Stimulated activated CD4-positive, alpha-beta T cell treated with anti-CD3 and anti-CD28 coated beads, TNF-alpha, amount 100 ng/mL, for 48 hours (primary cell): ENCODE results near the gene XXYLT1.
"Not testable (repeated sequence)": the region's sequence is repeated elsewhere in the genome, so short reads cannot be mapped to it uniquely, and the experiment has no call there.

Source experiments
- DNase-seq, 3 donors: peaks; one replicate each; pipeline ENCODE4 v3.0.0-alpha.2; 2020; ENCODE audit warnings: low read depth in 3 of 3

Gene XXYLT1

DNA sequence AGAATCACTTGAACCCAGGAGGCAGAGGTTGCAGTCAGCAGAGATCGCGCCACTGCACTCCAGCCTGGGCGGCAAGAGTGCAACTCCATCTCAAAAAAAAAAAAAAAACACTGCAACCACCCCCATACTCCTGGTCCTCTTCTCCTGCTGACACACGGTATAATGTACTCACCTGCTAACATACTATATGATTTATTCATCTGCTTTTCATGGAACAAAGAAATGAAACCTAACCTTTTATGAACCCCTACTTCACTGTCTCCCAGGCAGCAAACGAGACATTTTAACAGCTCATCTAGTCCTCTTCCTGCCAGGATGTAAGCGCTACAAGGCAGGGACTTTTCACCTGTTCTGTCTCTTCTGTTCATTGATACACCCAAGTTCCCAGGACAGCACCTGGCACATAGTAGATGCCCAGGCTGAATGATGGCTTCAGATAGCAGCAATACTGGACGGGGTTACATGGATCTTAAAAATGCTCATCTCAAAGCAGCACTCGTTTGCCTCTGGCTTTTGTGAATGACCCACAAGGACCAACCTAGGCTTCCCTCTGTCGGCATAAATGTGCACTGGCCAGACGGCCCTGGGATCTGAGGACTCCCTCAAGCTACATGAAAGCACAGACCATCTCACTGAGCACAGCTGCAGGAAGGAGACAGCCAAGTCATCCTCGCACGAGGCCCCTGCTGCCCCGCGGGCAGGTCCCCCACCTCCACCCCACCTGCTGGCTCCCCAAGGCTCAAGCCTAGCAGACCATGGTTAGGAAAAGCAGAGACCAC, 20.3 kb downstream of the XXYLT1 start:
- DNase-seq: no peak

DNA sequence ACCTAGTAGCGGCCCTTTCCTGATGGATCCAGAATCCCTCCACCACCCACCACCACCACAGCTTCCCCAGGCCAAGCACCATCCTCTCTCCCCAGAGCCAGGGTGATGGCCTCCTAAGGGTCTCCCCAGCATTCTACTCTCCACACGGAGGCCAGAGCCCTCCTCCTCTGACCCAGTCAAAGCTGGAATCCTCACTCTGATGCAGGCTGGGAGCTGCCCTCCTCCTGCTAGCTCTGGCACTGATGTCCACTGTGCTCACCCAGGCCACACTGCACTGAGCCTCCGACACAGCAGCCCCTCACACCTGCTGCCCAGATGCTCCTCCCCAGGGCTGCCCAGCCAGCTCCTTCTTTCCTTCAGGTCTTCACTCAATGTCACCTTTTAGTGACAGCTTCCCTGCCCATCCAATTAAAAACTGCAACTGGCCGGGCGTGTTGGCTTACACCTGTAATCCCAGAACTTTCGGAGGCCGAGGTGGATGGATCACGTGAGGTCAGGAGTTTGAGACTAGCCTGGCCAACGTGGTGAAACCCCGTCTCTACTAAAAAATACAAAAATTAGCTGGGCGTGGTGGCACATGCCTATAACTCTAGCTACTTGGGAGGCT, 21.0 kb downstream of the XXYLT1 start:
- no peak for DNase-seq

DNA sequence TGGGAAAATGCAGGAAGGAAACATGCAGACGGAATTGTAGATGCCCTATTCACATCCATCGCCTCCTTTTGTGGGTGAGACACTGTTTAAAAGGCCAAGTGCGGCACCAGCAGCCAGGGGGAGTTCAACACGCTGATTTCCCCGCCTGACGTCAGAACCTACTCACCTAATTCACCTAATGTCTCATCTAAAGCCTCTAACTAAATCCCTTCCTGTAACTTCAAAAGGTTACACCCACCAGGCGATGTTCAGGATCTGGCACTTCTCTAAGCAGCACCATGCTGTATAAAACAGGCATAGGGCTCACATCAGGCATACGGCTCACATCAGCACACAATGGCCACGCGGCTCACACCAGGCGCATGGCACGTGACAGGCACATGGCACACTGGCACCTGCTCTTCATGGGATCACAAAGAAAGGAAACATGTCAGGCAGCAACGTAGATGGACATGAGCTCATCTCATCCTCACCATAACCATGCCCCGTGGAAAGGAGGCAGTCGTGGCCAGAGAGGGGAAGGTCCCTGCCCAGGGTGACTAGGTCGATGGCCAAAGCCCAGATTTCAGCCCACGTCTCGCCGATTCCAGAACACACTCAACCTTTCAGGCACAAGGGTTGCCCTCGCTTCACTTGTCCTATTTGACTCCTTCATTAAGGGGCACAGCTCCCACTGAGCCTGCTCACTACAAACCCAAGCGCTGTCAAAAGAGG, 21.7 kb downstream of the XXYLT1 start:
- no peak for DNase-seq

DNA sequence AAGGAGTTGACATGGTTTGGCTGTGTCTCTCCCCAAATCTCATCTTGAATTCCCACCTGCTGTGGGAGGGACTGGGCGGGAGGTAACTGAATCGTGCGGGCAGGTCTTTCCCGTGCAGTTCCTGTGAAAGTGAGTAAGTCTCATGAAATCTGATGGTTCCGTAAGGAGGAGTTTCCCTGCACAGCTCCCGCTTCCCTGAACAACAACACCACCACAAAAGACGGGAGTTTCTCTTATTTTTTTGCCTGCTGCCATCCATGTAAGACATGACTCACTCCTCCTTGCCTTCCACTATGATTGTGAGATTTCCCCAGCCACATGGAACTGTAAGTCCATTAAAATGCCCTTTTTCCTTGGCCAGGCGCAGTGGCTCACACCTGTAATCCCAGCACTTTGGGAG, 22.7 kb downstream of the XXYLT1 start:
- no peak for DNase-seq

DNA sequence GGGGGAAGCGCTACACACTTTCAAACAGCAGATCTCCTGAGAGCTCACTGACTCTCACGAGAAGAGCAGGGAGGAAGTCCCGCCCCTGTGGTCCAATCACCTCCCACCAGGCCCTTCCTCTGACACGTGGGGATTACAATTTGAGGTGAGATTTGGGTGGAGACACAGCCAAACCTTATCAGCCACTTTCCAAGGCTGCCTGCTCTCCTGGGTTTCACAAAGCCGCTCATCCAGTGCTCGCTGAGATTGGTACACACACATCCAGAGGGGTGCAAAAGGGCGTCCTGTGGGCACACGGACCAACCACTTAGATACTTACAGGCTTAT, 23.1 kb downstream of the XXYLT1 start:
- DNase-seq: no peak

DNA sequence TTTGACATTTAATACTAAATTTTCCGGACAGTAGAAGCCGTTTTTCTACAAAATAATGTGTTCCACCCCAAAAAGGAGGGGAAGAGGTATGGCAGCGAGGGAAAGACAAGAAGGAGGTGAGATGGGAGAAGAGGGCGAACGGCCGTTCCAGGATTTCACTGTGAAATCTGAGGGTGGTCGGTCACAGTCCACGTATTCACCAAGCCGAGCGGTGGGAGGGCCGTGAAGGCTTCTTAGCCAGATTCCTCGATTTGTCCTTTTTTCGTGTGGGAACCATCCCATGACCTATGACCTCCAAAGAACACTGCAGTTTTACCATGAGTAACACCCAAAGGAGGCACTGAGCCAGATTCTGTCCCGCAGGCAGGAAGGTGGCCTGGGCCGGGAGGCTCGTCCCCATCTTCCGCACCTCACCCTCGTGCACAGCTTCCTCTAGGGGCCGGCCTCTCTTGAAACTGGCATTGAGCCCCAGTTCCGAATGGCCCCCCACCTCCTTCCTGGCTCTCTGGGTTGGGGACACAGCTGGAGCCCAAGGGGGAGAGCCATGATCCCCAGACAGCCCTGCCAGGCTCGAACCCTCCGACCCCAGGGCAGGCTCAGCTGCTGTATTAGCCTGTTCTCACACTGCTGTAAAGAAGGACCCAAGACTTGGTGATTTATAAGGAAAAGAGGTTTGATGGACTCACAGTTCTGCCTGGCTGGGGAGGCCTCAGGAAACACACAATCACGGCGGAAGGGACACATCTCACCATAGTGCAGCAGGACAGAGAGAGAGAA, 23.7 kb downstream of the XXYLT1 start:
- no peak for DNase-seq

DNA sequence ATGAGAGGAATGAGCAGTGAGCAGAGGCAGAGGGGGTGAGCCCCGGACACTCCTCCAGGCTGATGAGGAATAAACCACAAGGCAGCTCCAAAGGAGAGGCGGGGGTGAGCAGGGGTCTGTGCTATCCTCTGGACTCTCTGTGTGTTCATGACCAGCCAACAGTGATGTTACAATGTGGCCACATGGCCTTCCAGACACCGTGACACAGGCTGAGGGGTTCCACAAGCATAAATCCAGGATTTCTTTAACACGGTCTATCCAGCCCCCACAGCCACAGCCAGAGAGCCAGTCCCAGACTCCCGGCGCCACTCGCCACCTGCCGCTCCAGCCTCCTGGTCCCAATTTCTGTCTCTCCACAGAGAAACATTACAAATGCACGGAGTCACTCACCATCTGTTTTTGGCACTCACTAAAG, 24.4 kb downstream of the XXYLT1 start:
- no peak for DNase-seq

DNA sequence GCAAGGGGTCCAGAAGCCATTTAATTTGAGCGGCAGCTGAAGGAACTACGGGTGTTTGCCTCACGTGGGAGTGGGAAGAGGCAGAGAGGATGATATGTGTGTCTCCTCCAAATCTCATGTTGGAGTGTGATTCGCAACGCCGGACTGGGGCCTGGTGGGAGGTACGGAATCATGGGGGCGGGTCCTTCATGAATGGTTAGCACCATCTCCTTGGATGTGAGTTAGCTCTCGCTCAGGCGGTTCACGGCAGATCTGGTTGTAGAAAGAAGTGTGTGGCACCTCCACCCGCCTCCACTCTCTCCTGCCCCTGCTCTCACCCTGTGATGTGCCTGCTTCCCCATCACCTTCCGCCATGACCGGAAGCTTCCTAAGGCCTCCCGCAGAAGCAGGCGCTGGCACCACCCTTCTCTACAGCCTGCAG, 25.4 kb downstream of the XXYLT1 start:
- no peak for DNase-seq

DNA sequence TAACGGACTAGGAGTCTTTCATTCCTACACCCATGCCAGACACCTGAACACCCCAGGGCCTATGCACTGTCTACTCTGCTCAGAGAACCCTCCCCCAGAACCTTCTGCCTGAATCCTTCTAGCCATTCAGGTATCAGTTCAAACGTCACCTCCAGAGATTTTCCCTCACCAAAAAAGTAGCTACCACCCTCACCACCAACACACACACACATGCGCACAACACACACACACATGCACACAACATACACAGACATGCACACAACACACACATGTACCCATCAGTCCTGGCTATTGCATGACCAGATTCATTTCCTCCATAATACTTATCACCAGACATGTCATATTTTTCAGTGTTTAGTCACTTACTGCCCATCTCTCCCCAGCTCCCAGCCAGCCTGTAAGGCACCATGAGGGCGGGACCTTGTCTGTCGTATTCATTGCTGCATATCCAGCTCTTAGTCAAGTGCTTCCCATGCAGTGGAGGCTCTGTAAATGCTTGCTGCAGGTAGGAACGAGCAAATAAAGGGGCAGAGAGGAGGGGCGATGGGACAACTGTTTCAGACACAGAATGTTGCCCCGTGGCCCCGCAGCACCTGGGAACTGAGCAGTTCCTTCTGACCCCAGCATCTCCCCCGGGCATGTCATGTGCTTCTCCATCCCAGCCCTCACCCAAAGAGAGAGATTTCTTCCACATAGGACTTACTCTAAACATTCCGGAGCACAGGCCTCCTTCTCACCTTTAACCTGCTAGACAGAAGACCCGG, 29.2 kb downstream of the XXYLT1 start:
- DNase-seq: no peak

DNA sequence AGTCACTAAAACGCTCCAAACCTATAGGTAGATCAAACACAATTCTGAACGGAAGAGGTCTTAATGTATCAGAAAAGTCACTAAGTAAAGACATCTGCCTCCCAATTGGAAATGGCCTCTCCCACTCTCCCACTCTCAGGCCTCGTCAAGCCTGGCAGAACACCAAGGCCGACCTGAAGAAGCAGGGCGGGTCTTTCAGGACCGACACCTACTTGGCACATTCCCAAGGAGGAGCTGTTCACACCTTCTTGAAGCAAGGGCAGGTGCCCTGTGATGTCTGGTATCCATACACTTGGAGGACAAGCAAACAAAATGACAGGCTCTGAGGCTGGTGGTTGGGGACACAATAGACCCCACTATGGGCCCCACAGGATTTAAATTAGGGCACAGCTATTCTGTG, 30.0 kb downstream of the XXYLT1 start:
- DNase-seq: no peak

DNA sequence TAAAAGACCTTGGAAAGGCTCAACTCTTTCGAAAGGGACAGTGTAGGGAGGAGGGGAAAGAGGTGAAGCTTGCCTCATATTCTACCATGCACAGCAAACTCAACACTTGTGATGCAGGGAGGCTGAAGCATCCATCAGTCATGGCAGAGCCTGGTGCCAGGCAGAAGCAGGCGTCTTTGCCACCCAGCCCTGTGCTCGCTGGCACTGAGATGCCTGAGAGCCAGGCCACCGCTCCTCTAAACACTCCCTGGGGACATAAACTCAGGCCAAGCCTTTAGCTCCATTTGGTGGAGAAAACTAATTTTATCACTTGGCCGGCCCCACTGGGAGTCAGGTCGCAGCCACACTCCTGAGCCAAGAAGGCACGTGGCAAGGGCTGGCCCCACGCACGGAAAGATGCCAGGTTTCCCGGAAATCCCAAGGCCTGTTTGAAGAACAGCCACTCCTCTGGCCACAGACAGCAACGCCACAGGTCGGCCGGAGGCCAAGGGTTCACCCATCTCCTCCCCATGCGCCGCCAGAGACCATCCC, 30.7 kb downstream of the XXYLT1 start:
- no peak for DNase-seq

DNA sequence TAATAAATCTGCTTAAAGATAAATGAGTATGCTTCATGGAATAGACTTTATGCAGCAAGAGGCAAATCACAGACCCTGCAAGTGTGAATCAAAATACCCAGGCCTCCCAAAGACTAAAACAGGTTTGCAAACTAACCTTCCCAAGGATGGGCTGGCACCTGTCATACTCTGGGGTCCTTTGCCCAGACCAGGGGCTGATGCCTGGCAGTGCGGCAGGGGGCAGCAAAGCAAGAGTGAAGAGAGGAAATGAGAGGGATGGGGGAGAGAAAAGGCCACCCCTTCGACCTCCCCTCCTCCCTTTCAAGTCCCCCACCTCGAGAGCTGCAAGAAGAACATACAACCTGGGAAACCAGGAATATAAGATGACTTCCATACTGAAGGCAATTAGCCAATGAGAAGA, 31.8 kb downstream of the XXYLT1 start:
- DNase-seq: no peak

DNA sequence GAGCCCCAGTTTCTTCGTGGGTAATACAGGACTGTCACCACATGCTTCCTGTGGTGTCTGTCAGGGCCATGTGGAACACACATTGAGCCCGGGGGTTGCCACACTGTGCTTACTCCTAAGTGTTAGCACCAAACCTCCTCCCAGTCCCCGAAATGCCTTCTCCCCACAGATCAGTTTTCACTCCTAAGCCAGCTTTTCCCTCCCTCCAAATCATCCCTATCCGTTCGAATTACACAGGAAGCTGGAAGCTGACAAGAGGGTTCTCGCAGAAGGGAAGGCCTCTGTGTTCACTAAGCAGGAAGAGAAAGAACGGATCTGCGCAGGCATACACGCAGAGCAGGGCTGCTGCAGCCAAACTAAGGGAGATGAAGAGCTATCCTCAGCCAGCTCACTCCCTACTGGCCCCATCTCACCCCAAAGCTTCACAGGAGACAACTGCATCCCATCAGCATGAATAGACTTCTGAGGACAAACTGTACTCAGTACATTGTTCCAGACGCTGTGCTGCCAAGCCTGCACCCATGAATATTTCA, 32.3 kb downstream of the XXYLT1 start:
- DNase-seq: no peak

DNA sequence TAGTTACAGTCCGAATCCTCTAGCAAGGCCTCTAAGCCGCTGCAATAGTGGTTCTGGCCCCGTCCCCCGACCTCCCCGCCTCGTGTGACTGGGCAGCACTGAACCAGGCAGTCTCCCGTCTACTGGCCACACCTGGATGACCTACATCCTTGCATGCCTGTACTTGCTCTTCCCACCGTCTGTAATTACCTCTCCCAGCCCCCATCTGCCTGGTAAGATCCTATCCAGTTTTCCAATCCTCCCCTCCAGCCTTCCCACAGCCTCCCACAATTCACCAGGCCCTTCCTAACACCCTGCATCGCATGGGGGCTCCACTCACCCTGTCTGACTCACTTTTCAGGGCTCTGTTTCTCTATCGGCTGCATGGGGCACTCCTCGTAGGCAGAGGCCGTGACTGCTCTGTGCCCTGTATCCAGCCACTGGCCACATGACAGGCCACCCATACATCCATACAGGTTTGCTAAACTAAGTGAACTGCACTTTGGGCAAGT, 32.8 kb downstream of the XXYLT1 start:
- DNase-seq: no peak

DNA sequence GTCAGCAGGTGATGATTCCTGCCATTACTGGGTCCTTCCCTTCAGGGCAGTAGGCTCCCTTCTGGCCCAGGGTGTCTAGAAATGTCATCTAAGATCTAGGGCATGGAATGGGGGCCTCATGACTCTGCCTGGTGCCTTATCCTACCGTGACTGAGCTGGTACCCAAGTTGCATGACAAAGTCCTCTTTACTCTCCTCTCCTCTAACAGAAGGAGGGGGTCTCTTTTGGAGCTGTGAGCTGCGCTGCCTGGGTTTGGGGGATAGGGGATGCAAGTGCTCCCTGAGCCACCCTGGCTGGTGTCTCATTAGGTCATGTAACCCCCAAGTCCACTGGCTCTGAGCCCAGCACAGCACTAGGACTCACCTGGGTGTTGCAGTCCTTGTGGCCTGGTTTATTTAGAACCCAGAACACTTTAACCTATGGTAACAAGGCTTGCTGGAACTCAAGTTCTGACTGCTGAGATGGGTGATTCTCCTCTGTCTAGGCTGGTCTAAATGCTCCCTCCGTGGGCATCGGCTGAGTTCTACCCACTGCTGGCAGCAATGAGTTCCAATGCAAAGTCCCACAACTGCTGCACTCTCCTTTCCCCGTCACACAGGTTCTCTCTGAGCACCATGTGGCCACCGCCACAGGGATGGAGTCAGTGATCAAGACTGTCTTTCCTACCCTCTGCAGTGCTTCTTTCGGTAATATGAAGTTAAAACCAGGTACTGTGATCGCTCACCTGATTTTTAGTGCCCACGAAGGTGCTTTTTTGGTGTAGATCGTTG, 34.0 kb downstream of the XXYLT1 start:
- no peak for DNase-seq

DNA sequence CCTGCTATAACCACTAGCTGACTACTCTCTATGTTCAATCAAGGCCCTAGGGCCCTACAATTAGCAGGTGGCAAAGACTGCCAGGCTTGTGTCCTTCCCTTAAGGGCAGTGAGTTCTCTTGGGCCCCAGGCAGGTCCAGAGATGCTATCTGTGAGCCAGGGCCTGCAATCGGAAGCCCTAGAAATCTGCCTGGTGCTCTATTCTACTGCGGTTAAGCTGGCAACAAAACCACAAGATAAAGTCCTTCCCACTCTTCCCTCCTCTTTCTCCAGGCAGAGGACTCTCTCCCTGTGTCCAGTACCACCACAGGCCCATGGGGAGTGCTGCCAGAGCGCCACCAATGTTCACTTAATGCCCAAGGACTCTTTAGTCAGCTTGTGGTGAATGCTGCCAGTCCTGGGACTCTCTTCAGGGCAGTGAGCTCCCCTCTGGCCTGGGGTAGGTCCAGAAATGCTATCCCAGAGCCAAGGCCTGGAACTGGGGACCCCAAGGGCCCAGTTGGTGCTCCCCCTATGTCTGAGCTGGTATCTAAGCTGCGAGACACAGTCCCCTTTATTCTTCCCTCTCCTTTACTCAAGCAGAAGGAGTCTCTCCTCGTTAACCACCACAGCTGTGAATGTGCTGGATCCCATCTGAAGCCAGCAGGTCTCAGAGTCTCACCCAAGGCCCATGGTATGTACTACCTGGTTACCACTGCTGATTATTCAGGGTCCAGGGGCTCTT, 34.7 kb downstream of the XXYLT1 start:
- no peak for DNase-seq

DNA sequence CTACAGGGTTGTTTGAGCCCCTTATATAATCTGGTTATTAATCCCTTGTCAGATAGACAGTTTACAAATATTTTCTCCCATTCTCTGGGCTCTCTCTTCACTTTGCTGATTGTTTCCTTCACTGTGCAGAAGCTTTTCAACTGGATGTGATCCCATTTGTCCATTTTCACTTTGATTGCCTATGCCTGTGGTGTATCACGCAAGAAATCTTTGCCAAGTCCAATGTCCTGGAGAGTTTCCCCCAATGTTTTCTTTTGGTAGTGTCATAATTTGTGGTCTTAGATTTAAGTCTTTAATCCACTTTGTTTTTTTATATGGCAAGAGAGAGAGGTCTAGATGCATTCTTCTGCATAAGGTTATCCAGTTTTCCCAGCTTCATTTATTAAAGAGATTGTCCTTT, 40.7 kb downstream of the XXYLT1 start:
- DNase-seq: no peak

DNA sequence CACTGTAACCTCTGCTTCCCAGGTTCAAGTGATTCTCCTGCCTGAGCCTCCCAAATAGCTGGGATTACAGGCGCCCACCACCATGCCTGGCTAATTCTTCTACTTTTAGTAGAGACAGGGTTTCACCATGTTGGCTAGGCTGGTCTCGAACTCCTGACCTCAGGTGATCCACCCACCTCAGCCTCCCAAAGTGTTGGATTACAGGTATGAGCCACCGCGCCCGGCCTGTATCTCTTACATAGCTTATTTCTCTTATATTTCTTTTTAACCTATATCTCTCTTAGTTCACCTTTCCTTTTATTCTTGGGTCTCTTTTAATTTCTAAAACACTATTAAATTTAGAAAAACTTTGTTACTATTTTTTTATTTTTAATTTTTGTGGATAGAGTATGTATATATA, 42.1 kb downstream of the XXYLT1 start:
- DNase-seq: not testable (repeated sequence)

DNA sequence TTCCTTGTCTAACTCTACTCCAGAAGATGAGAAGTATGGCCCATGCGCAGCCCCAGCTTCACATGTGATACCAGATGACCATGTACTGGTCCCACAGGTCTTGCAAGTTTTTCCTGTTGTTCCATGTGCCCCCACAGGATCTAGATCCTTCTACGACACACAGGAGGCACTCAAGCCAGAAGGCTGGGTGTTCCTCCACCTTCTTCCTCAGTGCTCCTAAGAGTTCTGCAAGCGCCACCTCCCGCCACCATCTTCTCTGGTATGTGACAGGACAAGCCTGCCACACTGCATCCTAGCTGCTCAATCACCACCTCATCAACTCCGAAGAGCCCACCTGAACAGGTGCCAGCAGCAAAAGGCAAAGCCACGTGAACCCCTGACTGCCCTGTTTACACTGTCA, 43.1 kb downstream of the XXYLT1 start:
- DNase-seq: no peak
